HG03159 (cell line): Measurements from ENCODE around the gene NME9.

ENCODE experiments used
- ATAC-seq: cut with Tn5 transposase; IDR thresholded peaks from one replicate; pipeline ENCODE4 v1.9.1; 2021; ENCODE audit warnings: mild to moderate bottlenecking, moderate library complexity; ENCODE audit not compliant: unreplicated experiment

NME9 gene

DNA sequence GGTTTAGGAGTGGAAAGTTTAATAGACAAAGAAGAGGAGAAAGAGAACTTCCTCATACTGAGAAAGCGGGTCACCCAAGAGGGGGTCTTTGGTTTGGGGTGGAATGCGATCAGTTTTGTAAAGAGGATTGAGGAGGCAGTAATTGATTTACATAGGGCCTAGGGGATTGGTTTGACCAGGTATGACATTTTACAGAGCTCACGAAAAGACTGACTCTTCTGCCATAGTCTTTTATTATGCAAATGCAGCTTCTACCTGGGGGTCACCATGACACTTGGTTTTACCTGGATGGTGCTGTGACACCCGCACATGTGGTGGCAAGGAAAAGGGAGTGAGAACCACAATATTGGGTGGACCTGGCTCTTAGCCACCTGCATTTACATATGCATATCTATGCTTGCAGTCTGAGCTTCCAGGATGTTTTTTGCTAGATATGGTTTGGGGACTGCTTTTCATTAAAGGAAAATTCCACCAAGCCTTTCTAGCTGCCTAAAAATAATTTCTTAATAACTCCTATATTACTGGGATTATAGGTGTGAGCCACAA, 6.9 kb upstream of the NME9 start:
- ATAC-seq: no peak

DNA sequence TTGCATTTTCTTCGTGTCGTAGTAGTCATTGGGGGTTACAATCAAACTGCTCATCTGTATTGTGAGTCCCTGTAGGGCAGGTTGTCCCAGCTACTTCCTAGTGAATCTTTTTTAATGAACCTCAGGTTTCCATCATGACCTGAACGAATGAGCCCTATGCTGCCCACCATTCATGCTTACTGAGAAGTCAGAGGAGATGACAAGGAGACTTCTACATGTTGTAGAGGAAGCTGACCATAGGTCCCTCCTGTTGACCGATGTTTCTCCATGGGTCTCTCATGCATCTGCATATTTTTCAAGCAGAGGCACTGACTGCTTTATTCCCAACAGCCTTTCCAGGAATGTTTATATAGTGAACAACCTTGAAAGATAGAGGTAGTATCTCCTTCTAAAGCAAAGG, 5.0 kb upstream of the NME9 start:
- ATAC-seq: no peak

DNA sequence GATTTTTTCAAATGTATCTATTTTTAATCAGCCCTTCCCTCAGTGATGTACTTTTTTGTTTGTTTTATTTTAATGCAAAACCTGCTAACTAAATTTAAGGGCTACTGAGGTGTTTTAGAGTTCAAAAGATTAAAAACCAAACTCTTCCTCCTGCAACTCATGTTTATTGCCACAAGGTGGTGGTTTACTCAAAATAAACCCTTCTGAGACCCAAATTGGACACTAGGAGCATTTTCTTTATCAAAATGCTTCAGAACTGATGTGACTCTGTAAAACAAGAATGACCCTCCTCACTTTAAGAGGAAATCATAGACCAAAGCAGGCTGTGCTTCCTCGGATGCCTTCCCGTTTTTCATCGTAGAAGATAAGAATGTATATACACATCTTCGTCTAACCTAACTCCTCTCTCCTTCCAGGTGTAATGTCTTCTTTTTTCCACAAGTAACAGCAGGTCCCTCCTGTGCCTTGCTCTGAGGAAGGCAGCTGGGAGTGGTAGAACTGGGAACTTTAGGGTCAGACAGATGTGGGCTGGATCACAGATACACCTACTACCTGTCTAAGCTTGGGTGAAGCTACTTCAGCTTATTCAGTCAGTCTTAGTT, 2.9 kb upstream of the NME9 start:
- no peak for ATAC-seq

DNA sequence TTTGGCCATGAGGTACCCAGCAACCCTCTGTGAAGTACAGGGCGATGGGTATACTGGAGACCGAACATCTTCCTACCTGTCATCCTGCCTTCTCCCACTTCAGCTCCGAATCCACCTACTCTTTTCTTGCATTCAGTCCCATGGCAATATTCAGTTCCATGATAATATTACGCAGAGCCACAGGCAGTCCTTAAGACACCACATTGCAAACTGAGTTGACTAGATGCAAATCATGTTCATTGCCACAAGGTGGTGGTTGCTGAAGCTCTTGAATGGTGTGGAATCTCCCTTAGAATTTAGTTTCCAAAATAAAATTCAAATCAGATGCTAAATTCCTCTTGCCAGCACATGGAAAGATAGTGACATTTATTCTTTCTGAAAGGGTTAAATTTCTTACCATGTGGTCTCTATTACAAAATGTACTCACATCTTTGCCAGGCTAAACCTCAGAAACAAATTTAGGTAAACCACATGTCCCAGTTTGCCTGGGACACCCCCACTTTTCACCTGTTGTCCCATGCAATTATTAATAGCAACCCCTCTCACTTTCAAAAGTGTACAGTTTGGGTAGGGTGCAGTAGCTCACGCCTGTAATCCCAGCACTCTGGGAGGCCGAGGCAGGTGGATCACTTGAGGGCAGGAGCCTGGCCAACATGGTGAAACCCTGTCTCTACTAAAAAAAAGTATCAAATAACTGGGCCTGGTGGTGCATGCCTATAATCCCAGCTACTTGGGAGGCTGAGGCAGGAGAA, 1.7 kb upstream of the NME9 start:
- no peak for ATAC-seq

DNA sequence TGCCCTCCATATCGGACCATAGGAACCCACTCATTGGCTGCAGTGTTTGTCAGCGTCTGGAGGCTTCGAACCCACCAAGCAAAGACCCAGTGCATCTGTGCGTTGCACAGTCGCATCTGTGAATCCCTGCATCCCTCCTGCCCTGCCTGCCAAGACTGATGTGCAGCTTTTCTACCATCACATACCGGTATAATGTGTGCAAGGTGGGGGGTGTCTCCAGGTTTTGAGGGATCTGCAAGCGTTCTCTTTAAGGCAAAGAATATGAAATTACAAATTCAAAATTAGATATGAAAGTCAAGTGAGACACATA, 288 bp upstream of the NME9 start:
- ATAC-seq: no peak

DNA sequence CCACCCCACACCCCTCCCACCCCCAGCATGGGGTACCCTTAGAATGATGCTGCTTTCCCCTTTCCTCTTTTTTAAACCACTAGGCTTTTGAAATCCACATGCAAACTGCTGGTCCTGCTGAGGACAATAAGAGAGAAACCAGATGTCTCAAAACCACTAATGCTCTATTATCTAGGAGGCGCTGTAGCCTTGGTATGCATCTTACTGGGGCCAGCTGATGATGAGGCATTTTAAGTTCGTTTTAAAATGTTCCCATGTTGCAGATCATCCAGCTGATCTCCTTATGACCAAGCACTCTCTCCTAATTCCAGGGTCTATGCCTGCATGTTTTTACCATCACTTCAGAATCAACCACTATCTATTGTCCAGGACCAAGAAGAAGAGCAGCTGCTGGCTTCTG, 1.3 kb downstream of the NME9 start:
- ATAC-seq: no peak

DNA sequence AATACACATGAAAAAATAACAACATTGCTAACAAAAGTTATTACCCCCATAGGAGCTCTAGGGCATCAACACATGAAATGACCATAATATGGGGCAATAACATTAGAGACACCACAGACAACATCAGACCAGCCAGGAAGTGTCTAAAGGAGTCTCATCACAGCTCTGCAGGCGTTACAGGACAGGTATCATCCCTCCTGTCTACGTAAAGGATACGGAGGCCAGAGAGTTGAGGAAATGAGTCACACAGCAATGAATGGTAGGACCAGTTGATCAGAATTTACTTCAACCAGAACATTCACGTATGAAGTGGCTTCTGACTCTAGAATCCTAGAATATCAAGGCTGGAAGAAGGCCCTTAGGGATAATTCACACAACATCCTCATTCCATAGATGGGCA, 1.8 kb downstream of the NME9 start:
- ATAC-seq: no peak

DNA sequence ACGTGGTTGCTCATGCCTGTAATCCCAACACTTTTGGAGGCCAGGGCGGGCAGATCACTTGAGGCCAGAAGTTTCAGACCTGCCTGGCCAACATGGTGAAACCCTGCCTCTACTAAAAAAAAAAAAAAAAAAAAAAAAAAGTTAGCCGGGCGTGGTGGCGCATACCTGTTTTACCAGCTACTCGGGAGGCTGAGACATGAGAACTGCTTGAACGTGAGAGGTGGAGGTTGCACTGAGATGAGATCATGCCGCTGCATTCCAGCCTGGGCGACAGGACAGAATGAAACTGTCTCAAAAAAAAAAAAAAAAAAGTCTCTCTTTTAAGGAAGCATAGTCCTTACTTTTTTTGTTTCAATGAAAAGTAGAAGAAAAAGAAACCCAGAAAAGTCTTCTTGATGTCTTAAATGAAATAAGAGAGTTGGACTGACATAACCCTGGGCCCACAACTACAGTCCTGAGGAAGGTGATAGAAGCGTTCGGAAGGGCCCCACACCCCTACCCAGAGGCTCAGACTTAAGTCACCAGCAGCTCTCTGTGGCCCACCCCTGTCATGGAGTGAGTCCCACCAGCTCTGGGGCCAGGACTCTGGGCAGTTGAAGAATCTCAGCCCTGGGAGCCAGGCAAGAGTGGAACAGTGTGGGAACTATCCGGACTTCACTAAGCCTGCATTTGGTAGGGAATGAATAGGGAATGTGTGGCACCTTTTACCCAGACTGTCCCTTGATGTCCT, 2.6 kb downstream of the NME9 start:
- ATAC-seq: no peak

DNA sequence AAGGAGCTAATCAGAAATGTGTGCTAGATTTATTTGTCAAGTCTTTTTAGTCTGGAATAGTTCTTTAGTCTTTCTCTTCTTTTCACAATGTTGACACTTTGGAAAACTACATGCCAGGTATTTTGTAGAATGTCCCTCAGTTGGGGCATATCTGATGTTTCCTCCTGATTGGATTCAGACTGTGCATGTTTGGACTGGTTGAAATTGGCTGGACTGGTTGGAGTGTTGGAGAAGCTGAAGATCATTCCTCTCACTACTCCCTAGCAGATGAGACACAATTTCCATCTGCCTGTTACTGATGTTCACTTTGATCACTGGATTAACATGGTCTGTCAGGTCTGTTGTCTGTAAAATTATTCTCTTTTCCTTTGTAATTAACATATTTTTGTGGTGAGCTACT, 3.7 kb downstream of the NME9 start:
- no peak for ATAC-seq

DNA sequence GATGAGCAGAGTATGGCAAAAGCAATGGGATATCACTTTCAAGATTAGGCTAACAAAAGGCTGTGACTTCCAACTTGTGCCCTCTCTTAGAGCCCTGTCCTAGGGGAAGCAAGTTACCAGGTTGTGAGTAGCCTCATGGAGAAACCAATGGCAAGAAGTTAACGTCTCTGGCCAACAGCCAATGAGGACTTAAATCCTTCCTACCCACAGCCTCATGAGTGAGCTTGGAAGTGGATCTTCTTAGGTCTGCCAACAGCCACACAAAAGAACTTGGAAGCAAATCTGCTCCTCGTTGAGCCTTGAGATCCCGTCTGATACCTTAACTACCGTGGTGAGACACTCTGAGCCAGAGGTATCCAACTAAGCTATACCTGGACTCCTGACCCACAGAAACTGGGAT, 5.7 kb downstream of the NME9 start:
- no peak for ATAC-seq

DNA sequence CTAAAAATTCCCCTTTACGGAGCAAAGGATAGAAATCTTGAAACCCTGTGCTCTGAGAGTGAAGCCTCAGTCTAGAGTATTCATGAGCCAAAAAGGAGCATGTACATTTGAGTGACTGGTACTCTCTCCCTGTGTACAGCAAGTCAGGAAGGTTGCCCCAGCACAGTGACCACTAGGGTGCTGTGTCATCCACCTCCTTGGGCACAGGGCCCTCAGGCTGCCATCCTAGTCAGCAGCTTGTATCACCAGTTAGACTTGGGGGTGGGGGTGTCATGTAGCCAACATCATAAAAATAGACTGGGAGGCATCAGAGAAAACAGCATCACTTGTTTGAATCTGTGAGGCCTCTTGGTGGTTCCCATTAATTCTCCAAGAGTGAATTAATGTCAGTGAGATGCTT, 12.0 kb downstream of the NME9 start:
- ATAC-seq: no peak

DNA sequence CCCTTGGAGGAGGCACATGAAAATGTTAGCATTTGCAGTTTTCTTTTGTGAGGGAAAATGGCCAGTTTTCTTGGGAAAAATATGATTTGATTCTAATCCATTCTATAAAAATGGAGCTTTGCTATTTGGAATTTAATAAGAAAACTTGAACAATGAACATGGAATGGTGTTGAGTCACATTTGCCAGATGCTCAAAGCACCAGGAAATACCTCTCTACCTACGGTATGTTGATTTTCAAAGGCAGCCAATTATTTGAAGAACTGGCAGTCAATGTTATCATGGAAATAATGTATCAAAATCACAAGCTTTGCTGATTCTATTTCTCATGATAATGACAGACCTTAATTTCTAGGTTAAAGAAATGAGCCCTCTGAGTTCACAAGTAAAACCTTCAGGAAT, 14.9 kb downstream of the NME9 start:
- no peak for ATAC-seq

DNA sequence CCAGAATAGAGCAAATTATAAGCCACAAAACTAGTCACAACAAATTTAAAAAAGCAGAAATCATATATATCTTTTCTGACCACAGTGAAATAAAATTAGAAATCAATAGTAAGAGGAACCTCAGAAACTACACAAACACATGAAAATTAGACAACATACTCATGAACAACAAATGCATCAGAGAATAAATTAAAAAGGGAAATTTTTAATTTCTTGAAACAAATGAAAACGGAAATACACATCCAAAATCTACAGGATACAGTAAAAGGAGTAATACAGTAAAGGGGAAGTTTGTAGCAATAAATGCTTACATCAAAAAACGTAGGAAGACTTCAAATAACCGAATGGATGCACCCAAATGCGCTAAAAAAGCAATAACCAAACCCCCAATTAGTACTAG, 19.2 kb downstream of the NME9 start:
- ATAC-seq: no peak

DNA sequence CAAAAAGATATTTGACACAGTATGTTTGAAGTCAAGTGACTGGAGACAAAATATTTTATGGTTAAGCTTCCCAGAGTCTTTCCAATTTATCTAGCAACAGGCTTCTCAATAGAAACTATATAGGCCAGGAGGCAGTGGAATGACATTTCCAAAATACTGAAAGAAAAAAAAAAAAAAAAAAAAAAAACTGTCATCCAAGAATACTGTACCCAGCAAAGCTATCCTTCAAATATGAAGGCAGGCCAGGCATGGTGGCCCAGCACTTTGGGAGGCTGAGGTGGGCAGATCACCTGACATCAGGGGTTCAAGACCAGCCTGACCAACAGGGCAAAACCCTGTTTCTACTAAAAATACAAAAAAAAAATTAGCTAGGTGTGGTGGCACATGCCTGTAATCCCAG, 20.9 kb downstream of the NME9 start:
- no peak for ATAC-seq

DNA sequence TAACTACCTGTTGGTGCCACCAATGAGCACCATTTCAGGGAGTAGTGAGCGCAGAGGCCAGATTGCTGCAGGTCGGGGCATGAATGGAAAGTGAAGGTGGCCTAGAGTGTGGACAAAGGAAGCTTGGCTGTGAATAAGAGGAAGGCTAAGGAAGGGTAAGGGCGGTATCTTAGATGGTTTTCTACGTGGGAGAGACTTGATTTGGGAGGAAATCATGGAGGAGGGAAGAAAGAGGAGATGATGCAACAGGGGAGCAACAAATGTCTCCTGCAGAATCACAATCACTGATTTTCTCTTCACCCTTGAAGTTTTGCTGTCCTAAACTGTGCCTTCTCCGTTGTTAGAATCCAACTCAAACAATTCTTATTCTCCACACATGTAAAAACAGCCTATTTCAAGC, 21.8 kb downstream of the NME9 start:
- no peak for ATAC-seq

DNA sequence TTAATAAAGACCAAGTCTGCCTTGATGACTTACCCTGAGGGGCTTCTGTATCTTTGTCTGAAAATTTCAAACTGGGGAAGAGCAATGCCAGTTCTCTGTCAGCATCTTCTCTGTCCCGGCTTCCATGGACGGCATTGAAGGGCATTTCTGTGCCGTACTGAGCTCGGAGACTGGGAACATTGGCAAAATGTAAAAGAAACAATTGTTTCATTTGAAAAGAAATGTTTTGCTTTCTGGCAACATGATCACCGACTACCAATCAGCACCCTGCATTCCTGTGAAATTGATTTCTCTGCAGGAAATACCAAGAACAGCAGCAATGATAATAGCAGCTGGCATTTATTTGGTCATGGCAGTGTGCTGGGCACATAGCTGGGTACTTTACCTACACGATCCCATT, 26.2 kb downstream of the NME9 start:
- ATAC-seq: no peak

DNA sequence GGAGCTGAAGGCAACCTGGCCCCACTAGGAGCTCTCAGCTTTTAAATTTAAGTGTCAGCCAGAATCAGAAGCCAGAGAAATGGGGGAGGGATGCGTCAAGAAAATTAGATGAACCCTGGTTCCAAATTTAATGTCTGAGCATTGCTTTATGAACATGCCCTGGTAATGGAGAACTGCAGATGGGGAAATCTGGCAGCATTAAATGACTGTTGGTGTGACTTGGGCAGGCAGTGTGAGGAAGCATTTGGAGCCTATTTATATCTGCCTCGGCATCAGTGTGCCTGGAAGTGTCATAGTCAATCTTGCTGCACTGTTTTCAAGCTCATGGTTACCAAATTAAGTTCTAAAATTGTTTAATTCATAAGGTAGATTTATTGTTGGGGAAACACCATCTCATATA, 29.0 kb downstream of the NME9 start:
- ATAC-seq: no peak

DNA sequence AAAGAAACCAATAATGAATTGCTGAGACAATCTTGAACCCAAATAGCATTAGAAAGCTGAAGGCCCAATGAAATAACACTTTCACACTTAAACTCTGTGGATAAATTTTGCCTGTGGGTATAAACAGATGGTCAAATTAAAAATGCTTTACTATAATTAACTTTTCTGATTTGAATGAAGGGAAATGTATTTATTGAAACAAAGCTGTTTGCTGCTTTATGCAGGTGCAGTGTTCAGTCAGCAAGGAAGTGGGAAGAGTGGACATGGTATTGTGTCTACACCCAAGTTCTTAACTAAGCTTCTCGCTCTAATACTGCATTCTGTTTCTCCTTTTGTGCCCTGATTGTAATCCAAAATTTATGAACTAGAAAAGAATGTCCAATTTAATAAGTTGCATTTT, 31.8 kb downstream of the NME9 start:
- ATAC-seq: no peak

DNA sequence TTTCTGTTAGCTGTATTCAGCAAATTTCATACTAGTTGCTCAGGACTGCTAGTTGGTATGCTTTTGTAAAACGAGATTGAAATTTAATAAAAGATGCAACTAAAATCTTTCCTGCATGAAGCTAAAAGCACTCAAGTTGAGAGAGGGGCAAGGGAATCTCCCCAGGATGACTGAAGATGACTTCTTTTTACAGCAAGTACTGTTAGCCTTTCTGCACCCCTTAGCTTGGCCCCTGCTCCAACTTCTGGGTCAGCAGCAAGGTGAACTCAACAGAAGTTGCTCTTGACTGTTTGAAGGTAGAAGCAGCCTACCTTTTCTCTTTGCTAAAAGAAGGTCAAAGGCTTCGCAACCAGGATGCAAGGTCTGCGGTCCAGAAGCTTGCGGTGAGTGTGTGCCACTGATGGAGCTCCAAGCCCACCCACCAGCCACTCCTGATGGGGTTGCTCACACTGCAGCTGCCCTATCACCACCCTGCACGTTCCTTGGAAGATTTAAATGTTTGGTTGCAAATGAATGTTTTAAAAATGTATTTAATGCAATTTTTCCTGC, 32.5 kb downstream of the NME9 start:
- no peak for ATAC-seq

DNA sequence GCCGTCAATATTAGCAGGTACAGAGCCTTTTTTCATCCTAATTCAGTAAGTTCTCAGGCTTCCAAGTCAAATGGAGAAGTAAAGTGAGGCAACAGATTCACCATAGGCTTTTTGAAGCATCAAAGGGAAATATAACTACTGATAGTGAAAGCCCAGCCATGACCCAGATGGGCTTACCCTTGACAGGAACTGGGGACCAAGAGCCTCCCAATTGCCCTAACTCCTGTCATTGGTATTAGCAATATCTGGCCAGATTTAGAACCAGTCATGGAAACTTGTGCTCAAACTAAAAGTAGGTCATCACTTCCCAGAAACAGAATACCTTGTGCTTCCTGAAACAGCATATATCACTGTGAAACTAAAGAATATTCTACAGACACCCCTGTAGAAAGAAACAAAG, 33.0 kb downstream of the NME9 start:
- ATAC-seq: no peak

DNA sequence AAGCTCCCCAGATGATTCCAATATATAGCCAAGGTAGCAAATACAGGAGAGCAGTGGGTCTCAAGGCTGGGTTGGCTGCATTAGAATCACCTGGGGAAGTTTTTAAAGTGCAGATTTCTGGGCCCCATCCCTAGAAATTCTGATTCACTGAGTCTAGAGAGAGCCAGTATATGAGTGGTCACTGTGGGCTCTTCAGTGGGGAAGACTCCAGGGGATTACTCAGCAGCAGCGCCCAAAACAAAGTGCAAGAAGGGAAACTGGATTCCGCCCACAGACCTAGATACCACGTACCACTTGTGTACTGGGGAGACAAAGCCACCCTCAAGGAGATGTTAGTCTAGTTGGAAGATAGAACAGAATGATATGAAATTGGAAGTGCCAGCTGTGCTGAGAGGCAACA, 40.0 kb downstream of the NME9 start:
- ATAC-seq: no peak

DNA sequence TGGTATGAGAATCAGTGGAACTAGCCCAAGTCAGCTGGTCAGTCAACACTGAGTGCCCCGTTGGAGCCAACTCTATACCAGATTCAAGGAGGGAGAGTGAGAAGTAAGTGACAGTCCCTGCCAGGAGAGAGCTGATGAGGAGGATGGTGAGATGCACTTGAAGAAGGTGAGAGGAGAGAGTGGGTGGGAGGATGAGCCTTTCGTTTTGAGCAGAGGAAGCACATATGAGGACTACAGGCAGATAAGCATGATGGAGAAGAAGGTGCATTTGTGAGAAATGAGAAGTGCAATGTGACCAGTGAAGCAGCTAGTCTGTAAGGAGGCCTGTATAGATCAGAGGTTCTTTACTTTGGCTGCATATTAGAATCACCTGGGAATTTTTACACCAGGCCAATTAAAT, 40.4 kb downstream of the NME9 start:
- no peak for ATAC-seq
